GM04503 (cell line): ENCODE data around the gene NUP160.
"Not testable (repeated sequence)": the region's sequence is repeated elsewhere in the genome, so short reads cannot be mapped to it uniquely, and the experiment has no call there.

Source experiments
- DNase-seq: peaks from one replicate; pipeline ENCODE4 v3.0.0-alpha.2; 2012; ENCODE audit warnings: low read depth

The NUP160 gene

DNA sequence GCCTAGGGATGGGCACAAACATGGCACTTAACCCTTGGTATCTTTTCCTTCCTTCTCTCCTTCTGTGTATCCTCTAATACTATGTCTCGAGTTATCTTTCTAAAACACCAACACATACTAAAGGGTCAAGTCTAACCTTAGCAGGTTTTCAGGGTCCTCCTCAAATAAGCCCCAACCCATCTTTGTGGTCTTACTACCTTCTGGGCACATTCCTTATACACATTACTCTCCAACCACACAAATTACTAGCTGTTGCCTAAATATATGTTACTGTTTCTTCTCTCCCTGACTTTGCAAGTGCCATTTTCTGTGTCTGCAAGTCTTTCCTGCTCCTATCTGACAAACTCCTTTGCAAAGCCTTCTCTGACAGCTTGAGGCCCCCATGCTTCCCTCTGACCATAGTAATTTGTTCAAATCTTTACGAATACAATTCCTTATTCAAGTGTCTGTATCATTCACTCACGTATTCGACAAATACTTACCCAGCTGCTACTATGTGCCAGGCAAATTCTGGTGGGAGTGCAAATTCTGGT lies 15.8 kb upstream of the NUP160 start:
- no peak for DNase-seq

DNA sequence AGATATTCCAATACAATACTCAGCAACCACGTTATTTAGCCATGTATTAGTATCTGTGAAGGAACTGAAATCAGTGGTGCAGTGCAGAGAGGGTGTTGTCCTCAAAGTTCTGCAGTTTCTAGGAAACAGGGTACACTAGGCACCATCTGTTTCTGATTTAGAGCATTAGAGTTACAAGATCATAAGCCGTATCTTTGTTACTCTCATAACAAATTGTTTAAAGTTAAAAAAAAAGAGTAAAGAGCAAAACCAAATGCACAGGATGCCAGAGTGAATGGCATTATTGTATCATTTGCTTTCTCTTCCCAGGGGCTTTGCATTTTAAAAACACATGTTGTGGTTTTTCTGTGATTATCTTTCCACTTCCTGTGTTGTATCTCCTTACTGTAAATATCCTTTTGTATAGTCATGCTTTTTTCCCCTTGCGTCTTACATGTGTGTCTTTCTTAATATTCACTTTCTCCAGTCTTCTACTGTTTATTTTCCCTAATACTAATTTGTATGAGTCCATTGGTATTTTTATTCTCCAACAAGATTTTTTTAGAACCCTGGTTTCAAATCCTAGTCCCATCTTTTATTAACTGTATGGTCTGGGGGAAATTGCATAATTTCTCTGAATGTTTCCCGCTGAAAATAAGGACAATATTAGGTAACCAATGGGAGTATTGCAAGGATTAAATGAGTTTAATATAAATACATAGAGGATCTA lies 15.2 kb upstream of the NUP160 start:
- DNase-seq = peak; percentile 92

DNA sequence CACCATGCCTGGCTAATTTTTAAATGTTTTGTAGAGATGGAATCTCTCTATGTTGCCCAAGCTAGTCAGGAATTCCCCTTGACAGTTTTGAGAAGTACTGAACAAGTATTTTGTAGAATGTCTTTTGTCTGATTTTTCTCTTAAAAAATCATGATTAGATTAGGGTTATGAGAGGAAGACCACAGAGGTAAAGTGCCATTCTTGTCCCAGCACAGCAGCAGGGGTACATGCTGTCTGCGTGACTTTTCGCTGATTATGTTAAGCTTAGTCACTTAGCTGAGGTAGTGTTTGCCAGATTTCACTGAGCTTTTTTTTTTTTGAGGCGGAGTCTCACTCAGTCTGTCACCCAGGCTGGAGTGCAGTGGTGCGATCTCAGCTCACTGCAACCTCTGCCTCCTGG lies 13.6 kb upstream of the NUP160 start:
- DNase-seq = no peak

DNA sequence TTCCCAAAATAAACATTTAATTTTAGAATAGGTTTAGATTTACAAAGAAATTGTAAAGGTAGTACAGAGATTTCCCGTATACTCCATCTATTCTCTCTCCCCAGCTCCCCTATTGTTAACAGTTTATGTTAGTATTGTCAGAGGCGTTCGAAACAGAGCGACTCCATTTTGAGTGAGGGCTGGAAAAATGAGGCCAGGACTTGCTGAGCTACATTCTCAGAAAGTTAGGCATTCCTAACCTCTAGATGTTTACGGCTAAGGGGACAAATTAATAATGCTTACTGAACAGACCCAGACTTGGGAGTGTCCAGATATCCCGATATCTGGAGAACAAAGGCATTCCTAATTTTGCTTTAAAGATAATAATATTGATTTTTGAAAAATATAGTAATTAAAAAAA lies 12.4 kb upstream of the NUP160 start:
- no peak for DNase-seq

DNA sequence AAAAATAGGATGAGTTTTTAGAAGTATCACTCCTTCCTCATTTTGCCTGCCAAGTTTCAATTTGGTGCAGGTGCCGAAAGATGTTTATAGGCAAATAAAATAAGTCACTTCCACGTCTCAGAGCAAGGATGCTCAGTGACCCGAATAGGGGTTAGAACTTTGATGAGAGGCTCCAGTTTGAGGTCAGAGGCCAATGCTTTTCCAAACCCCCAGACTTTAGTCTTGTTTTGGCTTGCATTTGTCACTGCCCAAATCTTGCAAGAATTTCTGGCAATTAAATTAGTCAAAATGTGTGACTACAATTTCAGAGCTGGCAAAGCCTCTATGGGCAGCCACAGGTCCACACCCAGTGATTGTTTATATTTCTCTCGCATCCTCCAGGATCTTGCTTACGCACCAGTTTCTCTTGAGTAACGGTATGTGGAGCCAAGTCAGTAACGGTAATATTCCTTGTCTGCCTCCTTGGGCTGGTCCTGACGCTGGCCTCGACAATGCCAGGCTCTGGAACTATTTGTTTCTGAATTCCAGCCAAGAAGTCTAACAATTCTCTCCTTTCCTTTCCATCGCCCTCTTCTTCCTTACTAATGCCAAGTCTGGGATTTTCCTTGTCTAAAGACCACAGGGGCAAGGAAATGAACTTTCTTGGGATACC lies 9.9 kb upstream of the NUP160 start:
- DNase-seq = peak; percentile 76

DNA sequence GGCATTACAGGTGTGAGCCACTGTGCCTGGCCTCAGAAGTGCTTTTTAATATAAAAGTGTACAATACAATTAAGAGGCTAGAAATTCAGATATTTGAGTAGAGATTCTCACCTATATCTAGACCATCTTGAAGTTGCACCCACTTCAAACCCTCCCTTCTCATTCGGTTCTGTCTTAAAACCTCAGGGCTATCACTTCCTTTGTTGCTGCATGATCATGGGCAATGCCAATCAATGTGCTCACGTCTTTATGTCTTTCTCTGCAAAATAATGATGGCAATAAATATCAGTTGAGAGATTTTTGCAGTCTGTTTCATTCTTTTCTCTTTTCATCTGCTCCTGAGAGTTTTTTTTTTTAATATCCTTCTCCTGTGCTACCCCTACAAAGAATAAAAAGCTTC lies 9.3 kb upstream of the NUP160 start:
- no peak for DNase-seq

DNA sequence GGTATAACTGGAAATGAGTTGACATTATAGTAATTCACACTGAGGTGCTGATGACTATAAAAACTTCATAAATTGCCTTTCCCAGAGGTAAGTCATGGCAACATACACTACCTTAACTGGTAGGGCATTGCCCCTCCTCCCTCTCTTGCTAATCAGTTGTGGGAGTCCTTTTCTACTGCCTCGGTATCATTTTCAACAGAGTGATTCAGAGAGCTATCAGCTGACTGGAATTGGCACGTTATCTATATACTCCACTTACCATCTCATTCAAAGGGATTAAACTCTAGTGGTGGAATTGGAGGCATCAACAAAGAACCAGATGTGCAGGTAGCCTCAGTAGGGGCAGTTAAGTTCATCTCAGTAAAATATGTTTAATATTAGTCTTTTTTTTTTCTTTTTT lies 8.0 kb upstream of the NUP160 start:
- DNase-seq = no peak

DNA sequence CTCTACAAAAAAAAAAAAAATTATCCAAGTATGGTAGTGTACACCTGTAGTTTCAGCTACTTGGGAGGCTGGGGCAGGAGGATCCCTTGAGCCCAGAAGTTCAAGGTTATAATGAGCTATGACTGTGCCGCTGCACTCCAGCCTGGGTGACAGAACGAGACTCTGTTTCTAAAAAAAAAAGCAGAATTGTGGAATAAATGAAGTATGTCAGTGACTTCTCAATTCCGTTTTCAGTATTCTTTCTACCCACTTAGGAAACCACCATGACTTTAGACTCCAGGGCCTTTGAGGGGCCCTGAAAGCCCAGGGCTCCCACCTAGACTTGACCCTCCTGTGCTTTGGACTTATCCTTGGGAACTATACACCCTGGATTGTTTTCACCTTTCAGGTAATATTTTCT lies 6.5 kb upstream of the NUP160 start:
- no peak for DNase-seq

DNA sequence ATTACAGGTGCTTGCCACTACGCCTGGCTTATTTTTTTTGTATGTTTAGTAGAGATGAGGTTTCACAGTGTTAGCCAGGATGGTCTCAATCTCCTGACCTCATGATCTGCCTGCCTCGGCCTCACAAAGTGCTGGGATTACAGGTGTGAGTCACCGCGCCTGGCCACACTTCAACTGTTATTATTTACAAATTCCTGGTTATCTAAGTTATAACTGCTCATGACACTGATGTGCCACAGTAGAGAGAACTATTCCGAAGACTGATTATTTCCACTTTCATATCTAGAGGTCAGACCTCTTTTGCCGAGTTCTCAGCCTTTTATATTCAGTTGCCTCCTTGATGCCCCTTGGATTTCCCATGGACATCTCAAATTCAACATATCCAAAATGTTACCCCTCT lies 3.9 kb upstream of the NUP160 start:
- no peak for DNase-seq

DNA sequence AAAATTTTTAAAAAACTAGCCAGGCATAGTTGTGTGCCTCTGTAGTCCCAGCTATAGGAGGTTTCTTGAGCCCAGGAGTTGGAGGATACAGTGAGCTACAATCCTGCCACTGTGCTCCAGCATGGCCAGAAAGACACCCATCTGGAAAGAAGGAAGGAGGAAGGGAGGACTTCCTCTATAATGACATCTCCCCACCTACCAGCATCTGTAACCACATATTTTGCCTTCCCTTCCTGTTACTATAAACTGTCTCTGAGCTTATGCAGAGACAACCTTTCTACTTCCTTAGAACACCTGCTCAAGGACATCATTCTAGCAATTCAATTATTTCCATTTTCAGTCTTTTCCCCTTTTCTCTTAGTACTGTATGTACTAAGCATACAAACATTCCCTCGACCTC lies 2.2 kb upstream of the NUP160 start:
- no peak for DNase-seq

DNA sequence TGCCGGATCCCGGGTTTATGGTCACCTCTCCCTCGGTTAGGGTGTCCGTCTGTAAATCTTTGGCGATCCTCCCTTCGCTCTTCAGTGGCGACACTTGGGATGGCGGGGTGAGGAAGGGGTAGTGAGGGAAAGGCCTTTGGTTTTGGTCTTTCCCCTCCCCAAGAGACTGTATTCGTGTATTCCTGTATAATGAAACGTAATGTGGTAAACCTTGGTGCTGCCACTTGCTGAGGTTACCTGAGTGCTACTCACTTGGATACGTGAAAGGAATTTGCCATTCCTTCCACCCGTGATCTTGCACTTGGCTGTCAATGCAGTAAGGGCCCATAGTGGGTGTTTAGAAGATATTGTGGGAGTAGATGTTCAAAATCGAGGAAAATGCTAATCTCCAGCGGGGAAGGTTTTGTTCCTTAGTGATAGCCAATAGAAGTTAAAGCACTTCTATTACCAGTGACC lies 578 bp upstream of the NUP160 start:
- no peak for DNase-seq

DNA sequence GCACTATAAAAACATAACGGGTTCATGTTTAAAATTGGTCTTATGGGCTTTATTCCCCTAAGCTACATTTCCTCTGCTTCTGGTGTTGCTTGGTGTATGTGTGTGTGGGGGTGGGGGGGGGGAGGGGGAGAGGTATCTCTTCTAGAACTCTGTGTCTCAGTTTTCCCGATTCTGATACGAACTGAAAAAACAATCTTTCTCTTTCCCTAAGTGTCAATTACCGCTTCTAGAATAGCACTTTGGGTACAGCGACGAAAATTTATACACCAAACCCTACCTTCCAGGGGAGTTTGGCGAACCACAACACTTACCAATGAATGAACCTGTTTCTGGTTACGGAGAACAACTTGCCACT lies 636 bp downstream of the NUP160 start:
- no peak for DNase-seq

DNA sequence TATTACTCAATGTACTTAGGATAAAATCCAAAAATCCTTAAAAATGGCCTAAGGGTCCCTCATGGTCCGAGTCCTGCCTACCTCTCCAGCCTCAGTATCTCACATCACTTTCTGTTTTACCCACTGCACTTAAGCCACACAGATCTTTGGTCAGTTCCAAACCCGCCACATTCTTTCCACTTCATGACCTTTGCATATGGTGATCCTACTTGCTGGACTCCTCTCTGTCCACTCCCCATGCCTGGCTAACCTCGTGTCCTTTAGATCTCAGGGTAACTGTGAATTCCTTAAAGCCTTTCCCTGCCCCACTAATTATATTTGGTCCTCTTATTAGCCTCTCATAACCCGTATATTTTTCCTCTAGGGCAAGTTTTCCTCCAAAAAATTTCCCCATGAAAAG lies 1.2 kb downstream of the NUP160 start:
- no peak for DNase-seq

DNA sequence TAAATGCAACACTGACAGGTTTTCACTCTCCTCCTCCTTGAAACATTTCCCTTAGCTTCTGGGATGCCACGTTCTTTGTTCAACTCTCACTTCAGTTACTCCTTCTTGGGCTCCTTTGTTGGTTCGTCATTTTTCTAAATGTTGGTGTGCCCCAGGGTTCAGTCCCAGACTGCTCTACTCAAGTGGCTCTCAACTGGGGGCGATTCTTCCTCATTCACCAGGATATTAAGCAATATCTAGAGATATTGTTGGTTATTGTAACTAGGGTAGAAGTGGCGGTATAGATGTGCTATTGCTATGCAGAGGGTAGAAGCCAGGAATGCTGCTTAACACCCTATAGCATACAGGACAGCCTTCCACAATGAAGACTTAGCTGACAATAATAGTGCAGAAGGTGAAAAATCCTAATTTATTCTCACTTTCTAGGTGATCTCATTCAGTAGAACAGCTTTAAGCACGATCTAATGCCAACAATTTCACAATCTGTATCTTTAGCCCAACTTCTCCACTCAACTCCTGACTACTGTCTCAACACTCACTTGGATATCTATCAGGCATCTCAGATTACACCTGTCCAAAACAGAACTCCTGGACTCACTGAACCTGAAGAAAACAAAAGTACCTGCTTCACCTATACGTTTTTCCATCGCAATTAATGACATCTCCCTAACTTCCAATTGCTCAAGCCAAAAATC lies 4.6 kb downstream of the NUP160 start:
- DNase-seq = no peak

DNA sequence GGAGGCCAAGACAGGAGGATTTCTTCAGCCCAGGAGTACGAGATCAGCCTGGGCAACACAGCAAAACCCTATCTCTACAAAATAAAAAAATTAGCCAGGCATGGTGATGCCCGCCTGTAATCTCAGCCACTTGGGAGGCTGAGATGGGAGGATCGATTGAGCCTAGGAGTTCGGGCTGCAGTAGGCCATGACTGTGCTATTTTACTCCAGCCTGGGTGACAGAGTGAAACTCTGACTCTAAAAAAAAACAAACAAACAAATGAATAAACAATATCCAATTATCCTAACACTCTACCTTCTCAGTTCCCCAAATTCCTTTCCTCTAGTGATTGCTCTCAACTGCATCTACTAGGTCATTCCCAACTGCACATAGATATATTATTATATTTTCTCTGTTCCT lies 5.4 kb downstream of the NUP160 start:
- DNase-seq = no peak

DNA sequence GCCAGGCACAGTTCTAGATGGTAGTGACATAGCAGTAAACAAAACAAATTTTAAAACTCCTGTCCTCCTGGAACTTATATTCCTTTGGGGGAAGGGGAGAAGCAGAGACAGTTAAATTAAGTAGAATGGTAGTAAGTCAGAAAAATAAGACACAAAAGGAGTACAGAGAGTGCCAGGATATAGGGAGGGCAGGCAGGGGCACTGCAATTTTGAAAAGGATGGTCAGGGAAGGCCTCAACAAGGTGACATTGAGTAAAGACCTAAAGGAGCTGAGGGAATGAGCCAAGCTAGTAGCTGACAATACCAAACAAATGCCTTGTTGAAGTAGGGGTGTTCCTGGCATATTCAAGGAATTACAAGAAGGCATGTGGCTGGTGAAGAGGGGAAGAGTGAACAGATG lies 10.2 kb downstream of the NUP160 start:
- DNase-seq = no peak

DNA sequence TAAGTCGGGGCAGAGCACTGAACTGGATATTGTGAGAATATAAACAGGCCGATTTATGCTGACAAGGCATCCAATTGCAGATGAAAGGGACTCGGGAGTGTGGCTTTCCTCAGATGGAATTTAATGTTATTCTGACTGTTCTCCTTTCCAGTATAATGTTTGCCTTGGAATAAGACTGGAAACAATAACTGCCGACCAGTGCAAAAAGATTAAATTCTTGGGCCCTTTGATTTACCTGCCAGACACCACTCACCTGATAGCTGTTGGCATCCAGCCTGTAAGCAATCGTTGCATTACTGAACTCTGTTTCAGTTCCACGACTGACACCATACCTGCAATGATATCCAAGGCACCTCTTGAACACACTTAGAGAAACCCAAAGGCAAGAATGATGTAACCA lies 10.9 kb downstream of the NUP160 start:
- DNase-seq = no peak

DNA sequence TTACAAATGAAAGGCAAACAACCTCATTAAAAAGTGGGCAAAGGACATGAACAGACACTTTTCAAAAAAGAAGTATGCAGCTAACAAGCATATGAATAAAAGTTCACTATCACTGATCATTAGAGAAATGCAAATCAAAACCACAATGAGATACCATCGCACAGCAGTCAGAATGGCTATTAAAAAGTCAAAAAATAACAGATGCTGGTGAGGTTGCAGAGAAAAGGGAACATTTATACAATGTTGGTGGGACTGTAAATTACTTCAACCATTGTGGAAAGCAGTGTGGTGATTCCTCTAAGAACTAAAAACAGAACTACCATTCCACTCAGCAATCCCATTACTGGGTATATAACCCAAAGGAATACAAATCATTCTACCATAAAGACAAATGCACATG lies 18.1 kb downstream of the NUP160 start:
- not testable (repeated sequence) for DNase-seq

DNA sequence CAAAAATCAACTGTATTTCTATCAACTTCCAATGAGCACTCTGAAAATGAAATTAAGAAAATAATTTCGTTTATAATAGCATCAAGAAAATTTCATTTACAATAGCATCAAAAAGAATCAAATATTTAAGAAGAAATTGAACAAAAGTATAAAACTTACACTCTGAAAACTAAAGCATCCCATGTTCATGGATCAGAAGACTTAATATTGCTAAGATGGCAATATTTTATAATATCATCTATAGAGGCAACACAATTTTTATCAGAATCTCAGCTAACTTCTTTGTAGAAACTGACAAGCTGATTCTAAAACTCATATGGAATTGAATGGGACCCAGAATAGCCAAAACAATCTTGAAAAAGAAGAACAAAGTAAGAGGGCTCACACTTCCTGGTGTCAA lies 19.9 kb downstream of the NUP160 start:
- DNase-seq = no peak

DNA sequence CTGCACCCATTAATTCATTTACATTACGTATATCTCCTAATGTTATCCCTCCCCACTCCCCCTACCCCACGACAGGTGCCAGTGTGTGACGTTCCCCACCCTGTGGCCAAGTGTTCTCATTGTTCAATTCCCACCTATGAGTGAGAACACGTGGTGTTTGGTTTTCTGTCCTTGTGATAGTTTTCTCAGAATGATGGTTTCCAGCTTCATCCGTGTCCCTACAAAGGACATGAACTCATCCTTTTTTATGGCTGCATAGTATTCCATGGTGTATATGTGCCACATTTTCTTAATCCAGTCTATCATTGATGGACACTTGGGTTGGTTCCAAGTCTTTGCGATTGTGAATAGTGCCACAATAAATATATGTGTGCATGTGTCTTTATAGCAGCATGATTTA lies 25.5 kb downstream of the NUP160 start:
- not testable (repeated sequence) for DNase-seq

DNA sequence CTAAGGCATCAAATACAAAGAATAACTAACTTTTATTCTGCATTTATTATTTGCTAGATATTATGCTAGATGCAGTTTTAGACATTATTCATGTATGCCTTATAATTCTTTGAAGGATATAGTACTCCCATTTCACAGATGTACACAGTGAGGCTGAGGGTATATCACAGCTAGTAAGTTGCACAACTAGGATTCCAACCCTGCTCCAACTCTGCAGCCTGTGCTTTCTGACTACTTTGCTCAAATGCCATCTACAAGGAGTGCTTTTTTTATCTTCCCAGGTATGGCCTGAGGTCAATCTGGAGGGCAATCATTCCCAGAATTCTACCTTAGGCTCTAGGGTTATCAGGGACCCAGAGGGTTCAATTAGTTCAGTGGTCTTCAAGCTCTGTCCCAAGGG lies 28.4 kb downstream of the NUP160 start:
- DNase-seq = no peak

DNA sequence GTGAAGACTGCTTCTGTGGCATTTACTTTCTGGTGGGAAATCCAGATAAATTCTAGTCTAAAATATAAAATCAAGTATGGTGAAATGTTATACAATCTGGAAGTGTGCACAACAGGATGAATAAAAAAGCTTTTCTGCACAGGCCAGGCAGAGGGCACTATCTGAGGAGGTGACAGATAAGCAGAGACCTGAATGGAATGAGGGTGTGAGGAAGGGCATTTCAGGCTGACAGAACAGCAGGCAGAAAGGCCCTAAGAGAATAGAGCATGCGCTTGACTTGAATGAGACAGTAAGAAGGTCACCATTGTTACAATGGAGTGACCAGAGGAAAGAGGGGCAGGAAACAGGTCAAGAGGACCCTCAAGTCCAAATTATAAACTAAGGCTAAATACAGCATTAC lies 47.4 kb downstream of the NUP160 start:
- DNase-seq = no peak

DNA sequence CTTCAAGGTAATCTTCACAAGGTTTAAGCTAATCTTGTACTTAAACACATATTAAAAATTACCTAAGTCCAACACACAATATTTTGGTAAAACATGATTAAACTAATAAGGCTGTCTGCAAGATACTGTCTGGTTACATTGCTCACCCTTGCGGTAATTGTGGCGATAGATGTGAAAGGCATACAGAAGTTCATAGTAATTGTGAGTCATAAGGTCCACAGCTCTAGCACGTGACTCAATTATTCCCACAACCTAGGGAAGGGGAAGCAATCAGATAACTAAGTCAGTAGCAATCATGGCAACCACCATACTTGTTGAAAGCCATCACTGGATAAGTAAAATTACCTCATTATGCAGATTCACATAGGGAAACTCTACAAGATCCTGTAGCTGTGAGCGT lies 50.5 kb downstream of the NUP160 start:
- DNase-seq = peak; percentile 26
